ENCODE measurements around the gene VEZF1.

The VEZF1 gene, protein sequence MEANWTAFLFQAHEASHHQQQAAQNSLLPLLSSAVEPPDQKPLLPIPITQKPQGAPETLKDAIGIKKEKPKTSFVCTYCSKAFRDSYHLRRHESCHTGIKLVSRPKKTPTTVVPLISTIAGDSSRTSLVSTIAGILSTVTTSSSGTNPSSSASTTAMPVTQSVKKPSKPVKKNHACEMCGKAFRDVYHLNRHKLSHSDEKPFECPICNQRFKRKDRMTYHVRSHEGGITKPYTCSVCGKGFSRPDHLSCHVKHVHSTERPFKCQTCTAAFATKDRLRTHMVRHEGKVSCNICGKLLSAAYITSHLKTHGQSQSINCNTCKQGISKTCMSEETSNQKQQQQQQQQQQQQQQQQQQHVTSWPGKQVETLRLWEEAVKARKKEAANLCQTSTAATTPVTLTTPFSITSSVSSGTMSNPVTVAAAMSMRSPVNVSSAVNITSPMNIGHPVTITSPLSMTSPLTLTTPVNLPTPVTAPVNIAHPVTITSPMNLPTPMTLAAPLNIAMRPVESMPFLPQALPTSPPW

DNA sequence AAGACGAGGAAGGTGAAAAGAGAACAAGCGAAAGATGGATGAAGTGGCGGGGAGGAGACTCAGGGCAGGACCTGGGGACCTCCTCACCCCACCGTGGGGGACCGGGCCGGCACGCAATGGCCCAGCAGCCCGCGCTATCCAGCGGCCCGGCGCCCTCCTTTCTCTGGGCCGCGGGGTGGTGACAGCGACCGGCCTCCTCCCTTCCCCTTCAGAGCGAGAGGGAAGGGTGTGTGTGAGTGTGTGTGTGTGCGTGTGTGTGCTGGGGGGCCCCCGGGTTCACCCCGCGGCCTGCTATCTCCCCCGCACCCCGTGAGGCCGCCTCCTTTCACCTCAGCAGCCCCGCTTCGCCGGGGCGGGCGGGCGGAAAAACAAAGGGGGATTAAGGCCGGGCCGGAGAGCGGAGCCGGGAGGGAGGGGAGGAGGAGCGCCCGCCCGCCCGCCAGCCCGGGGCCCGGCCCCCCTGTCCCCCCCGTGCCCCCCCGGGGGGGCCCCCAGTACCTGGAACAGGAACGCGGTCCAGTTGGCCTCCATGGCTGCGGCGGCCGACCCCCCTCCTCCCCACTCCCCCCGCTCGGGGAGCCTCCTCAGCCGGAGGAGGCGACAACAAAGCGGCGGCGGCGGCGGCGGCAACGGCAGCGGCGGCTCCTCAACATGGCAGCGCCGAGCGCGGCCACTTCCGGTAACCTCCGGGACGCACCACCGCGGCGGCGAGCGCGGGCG lies at the start of gene VEZF1:
Gene VEZF1, minus strand, starts transcription at position 674 of the 720 bp plus-strand sequence. Its CDS starts 143 bp downstream, at position 531.
- peak; percentile 86 for DNase-seq (ENCODE audit: low read depth)
- H3K4me3 ChIP-seq (ENCODE audit: low read depth, low read length): peak within 1 kb of the TSS; percentile 78
- TF ChIP-seq, protein P1, sequence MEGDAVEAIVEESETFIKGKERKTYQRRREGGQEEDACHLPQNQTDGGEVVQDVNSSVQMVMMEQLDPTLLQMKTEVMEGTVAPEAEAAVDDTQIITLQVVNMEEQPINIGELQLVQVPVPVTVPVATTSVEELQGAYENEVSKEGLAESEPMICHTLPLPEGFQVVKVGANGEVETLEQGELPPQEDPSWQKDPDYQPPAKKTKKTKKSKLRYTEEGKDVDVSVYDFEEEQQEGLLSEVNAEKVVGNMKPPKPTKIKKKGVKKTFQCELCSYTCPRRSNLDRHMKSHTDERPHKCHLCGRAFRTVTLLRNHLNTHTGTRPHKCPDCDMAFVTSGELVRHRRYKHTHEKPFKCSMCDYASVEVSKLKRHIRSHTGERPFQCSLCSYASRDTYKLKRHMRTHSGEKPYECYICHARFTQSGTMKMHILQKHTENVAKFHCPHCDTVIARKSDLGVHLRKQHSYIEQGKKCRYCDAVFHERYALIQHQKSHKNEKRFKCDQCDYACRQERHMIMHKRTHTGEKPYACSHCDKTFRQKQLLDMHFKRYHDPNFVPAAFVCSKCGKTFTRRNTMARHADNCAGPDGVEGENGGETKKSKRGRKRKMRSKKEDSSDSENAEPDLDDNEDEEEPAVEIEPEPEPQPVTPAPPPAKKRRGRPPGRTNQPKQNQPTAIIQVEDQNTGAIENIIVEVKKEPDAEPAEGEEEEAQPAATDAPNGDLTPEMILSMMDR (IDR thresholded peaks at IDR 0.05; ENCODE audit: insufficient read depth, low read depth, low read length, missing control alignments): no peak

DNA sequence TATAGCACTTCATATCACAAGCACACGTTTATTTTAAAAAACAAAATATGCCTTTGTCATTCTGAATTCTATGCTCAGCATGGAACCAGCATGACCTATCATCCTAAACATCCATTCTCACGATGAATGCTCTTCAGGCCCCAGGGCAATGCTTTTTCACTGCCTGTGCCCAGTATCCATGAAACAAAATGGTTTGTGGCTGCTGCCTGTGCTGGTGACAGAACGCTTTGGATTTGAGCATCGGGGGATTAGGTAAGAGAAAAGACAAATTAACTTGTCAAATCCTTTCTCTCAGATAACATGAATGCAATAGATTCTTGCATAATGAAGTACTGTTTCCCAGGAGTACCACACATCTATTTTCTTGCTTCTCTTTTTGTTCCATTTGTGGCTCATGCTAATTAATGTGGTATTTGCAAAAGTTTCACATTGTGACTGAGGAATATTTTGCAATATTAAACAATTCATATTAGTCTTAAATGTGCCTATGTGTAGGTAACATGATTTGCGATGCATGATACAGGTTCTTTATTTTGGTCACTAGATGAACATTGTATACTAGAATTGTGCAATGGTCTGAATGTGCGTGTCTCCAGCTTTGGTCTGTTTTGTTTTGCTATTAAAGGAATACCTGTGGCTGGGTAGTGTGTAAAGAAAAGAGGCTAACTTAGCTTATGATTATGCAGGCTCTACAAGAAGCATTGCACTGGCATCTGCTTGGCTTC lies 44.8 kb upstream of the VEZF1 start:
- DNase-seq (ENCODE audit: low read depth): no peak
- TF ChIP-seq, protein P1 (IDR thresholded peaks at IDR 0.05; ENCODE audit: insufficient read depth, low read depth, low read length, missing control alignments): no peak
- no peak overlapping the region for H3K4me3 ChIP-seq (ENCODE audit: low read depth, low read length)

DNA sequence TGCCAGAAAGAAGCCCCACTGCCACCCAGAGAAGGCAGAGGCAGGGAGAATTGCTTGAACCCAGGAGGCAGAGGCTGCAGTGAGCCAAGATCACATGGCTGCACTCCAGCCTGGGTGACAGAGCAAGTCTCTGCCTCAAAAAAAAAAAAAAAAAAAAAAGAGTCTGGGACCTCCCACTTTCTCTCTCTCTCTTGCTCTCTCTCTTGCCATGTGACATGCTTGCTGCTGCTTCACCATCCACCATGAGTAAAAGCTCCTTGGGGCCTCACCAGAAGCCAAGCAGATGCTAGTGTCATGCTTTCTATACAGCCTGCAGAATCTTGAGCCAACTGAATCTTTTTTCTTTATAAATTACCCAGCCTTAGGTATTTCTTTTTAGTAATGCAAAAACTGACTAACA lies 40.5 kb upstream of the VEZF1 start:
- H3K4me3 ChIP-seq (ENCODE audit: low read depth, low read length): no peak overlapping the region
- no peak for DNase-seq (ENCODE audit: low read depth)
- TF ChIP-seq, protein P1 (IDR thresholded peaks at IDR 0.05; ENCODE audit: insufficient read depth, low read depth, low read length, missing control alignments): no peak

DNA sequence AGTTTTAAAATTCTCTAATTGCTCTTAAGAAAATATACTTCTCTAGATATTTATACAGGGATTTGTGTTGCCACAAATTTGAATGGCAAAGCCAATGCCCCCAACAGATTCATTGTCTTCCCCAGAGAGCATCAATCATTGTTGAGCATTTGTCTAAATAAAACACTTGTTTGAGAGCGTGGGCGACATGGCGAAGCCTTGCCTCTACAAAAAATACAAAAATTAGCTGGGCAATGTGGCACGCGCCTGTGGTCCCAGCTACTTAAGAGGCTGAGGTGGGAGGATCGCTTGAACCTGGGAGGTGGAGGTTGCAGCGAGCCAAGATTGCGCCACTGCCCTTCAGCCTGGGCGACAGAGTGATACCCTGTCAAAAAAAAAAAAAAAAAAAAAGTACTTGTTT lies 32.3 kb upstream of the VEZF1 start:
- TF ChIP-seq, protein P1 (IDR thresholded peaks at IDR 0.05; ENCODE audit: insufficient read depth, low read depth, low read length, missing control alignments): no peak
- DNase-seq (ENCODE audit: low read depth): no peak
- H3K4me3 ChIP-seq (ENCODE audit: low read depth, low read length): no peak overlapping the region

DNA sequence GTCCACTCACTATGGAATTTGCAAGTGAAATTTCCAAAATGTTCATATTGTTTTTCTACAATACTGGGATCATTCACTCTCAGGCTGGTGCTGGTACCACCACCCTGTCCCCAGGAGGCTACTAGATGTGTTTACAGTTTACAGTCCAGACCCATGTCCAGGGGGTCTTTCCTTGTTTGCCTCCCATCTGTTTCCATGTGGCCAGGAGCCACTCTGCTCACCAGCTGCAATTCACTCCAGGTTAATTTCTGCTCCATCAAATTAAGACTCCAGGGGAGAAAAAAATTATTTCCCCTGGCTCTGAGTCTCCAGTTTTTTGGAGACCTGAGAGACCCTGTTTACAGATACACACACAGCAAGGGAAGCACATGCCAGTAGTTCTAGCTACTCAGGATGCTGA lies 31.5 kb upstream of the VEZF1 start:
- H3K4me3 ChIP-seq (ENCODE audit: low read depth, low read length): no peak overlapping the region
- no peak for DNase-seq (ENCODE audit: low read depth)
- TF ChIP-seq, protein P1 (IDR thresholded peaks at IDR 0.05; ENCODE audit: insufficient read depth, low read depth, low read length, missing control alignments): no peak

DNA sequence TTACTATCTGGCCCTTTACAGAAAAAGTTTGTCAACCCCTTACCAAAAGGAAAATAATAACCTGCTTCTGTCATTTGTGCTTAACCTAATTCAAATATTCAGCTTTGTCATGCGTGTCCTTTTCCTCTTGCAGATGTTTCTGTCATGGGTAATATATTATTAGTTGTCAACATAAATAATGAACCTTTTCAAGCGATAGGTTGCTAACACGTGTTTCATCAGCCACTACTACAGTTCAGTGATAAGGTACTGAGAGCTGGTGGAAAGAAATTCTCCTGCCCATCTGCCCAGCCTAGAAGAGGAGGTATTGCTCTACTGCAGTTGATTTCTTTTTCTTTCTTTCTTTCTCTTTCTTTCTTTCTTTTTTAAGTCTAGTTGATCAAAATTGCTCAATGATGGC lies 31.0 kb upstream of the VEZF1 start:
- H3K4me3 ChIP-seq (ENCODE audit: low read depth, low read length): no peak overlapping the region
- TF ChIP-seq, protein P1 (IDR thresholded peaks at IDR 0.05; ENCODE audit: insufficient read depth, low read depth, low read length, missing control alignments): no peak
- no peak for DNase-seq (ENCODE audit: low read depth)
